Measurements from ENCODE around the gene PLXNA4. TPM values are rescaled to one million over a fixed set of nuclear protein-coding genes. Genes with fewer than 3 reads are reported as not detected.

Gene PLXNA4
- total and polyA plus RNA-seq, 7 experiments from 2014 or later = 0.05 to 31.6 (median 1.1) TPM

GRCh38 chr7:132190683-132191082, 385.6 kb downstream of the PLXNA4 start:
- Mint-ChIP-seq H3K27me3 (peaks cover 0 to 14% (median 2%) of the 10 kb centered on the region in 5 donors), H3K27ac (no peak overlapping the region), H3K9me3 (peaks cover 4 to 31% (median 10%) of the 10 kb centered on the region in 11 donors), H3K4me1 (peaks cover 0 to 2% (median 0%) of the 10 kb centered on the region in 7 donors), H3K36me3 (peaks cover 0 to 10% (median 0%) of the 10 kb centered on the region in 5 donors), H3K4me3 (no peak overlapping the region)
- Histone ChIP-seq H3K36me3 (ENCODE audit: control insufficient read depth in 2 of 3, insufficient read depth in 3 of 3, low read length in 3 of 3) (no peaks in the 10 kb centered on the region), H3K27ac (ENCODE audit: low read depth, low read length) (no peak overlapping the region), H3K27me3 (ENCODE audit: control insufficient read depth in 2 of 2, insufficient read depth in 2 of 2, low read length in 2 of 2) (no peaks in the 10 kb centered on the region), H3K4me3 (ENCODE audit: low read length) (no peak overlapping the region), H3K4me1 (ENCODE audit: control insufficient read depth in 2 of 2, insufficient read depth in 2 of 2, low read length in 2 of 2) (no peaks in the 10 kb centered on the region), H3K9me3 (ENCODE audit: control insufficient read depth in 2 of 3, low read length in 3 of 3) (peaks cover 0 to 8% (median 0%) of the 10 kb centered on the region in 3 experiments)
- DNase-seq = no peak
- ATAC-seq = no peak
- POLR2A ChIA-PET = no interaction called here
- intact Hi-C loops (cut with micrococcal nuclease) = no loop called here
- CTCF ChIA-PET = no interaction called here

- H3K27ac Mint-ChIP-seq = no peak overlapping the region
- Histone ChIP-seq H3K9me3 (ENCODE audit: control insufficient read depth in 2 of 3, low read length in 3 of 3) (peaks cover 0 to 8% (median 0%) of the 10 kb centered on the region in 3 experiments), H3K27me3 (ENCODE audit: control insufficient read depth in 2 of 2, insufficient read depth in 2 of 2, low read length in 2 of 2) (no peaks in the 10 kb centered on the region), H3K36me3 (ENCODE audit: control insufficient read depth in 2 of 3, insufficient read depth in 3 of 3, low read length in 3 of 3) (no peaks in the 10 kb centered on the region), H3K4me3 (ENCODE audit: low read length) (no peak overlapping the region), H3K27ac (ENCODE audit: low read depth, low read length) (no peak overlapping the region), H3K4me1 (ENCODE audit: control insufficient read depth in 2 of 2, insufficient read depth in 2 of 2, low read length in 2 of 2) (no peaks in the 10 kb centered on the region)
- ATAC-seq (no peak), DNase-seq (no peak)
- CTCF ChIA-PET = no interaction called here
- H3K4me1 Mint-ChIP-seq = peaks cover 0 to 2% (median 0%) of the 10 kb centered on the region in 7 donors
- POLR2A ChIA-PET = no interaction called here
- H3K4me3 Mint-ChIP-seq = no peak overlapping the region
- H3K27me3 Mint-ChIP-seq = peaks cover 0 to 14% (median 0%) of the 10 kb centered on the region in 5 donors
- intact Hi-C loops (cut with micrococcal nuclease) = no loop called here
- peaks cover 4 to 31% (median 10%) of the 10 kb centered on the region in 11 donors for H3K9me3 Mint-ChIP-seq
- H3K36me3 Mint-ChIP-seq = peaks cover 0 to 10% (median 0%) of the 10 kb centered on the region in 5 donors
Measured at GRCh38 chr7:132189881-132190280, 386.4 kb downstream of the PLXNA4 start.

- intact Hi-C loops (cut with micrococcal nuclease) = no loop called here
- DNase-seq (no peak), ATAC-seq (no peak)
- peaks cover 0 to 2% (median 0%) of the 10 kb centered on the region in 7 donors for H3K4me1 Mint-ChIP-seq
- no peak overlapping the region for H3K4me3 Mint-ChIP-seq
- ChIA-PET CTCF (no interaction called here), POLR2A (no interaction called here)
- H3K27me3 Mint-ChIP-seq = peaks cover 0 to 14% (median 0%) of the 10 kb centered on the region in 5 donors
- H3K27ac Mint-ChIP-seq = no peak overlapping the region
- H3K9me3 ChIP-seq (ENCODE audit: control insufficient read depth in 2 of 3, low read length in 3 of 3) = peaks cover 0 to 8% (median 0%) of the 10 kb centered on the region in 3 experiments
- no peak overlapping the region for H3K27ac ChIP-seq (ENCODE audit: low read depth, low read length)
- no peaks in the 10 kb centered on the region for H3K36me3 ChIP-seq (ENCODE audit: control insufficient read depth in 2 of 3, insufficient read depth in 3 of 3, low read length in 3 of 3)
- H3K4me3 ChIP-seq (ENCODE audit: low read length) = no peak overlapping the region
- peaks cover 0 to 10% (median 0%) of the 10 kb centered on the region in 5 donors for H3K36me3 Mint-ChIP-seq
- H3K9me3 Mint-ChIP-seq = peaks cover 4 to 31% (median 10%) of the 10 kb centered on the region in 11 donors
- no peaks in the 10 kb centered on the region for H3K4me1 ChIP-seq (ENCODE audit: control insufficient read depth in 2 of 2, insufficient read depth in 2 of 2, low read length in 2 of 2)
- no peaks in the 10 kb centered on the region for H3K27me3 ChIP-seq (ENCODE audit: control insufficient read depth in 2 of 2, insufficient read depth in 2 of 2, low read length in 2 of 2)
Measured at GRCh38 chr7:132187869-132188789, 388.1 kb downstream of the PLXNA4 start.

- no peak overlapping the region for H3K4me3 ChIP-seq (ENCODE audit: low read length)
- ATAC-seq = no peak
- no peak overlapping the region for H3K27ac ChIP-seq (ENCODE audit: low read depth, low read length)
- DNase-seq = no peak
- H3K27ac Mint-ChIP-seq = no peak overlapping the region
- H3K36me3 Mint-ChIP-seq = peaks cover 0 to 10% (median 0%) of the 10 kb centered on the region in 5 donors
- no peaks in the 10 kb centered on the region for H3K27me3 ChIP-seq (ENCODE audit: control insufficient read depth in 2 of 2, insufficient read depth in 2 of 2, low read length in 2 of 2)
- no peaks in the 10 kb centered on the region for H3K36me3 ChIP-seq (ENCODE audit: control insufficient read depth in 2 of 3, insufficient read depth in 3 of 3, low read length in 3 of 3)
- POLR2A ChIA-PET = no interaction called here
- H3K9me3 ChIP-seq (ENCODE audit: control insufficient read depth in 2 of 3, low read length in 3 of 3) = peaks cover 0 to 8% (median 0%) of the 10 kb centered on the region in 3 experiments
- CTCF ChIA-PET = no interaction called here
- H3K4me1 ChIP-seq (ENCODE audit: control insufficient read depth in 2 of 2, insufficient read depth in 2 of 2, low read length in 2 of 2) = no peaks in the 10 kb centered on the region
- peaks cover 4 to 31% (median 10%) of the 10 kb centered on the region in 11 donors for H3K9me3 Mint-ChIP-seq
- no peak overlapping the region for H3K4me3 Mint-ChIP-seq
- peaks cover 0 to 2% (median 0%) of the 10 kb centered on the region in 7 donors for H3K4me1 Mint-ChIP-seq
- intact Hi-C loops (cut with micrococcal nuclease) = no loop called here
- H3K27me3 Mint-ChIP-seq = peaks cover 0 to 14% (median 0%) of the 10 kb centered on the region in 5 donors
Measured at GRCh38 chr7:132187391-132187790, 388.9 kb downstream of the PLXNA4 start.

- Mint-ChIP-seq H3K27ac (no peak overlapping the region), H3K4me1 (no peaks in the 10 kb centered on the region), H3K36me3 (peaks cover 0 to 10% (median 0%) of the 10 kb centered on the region in 5 donors), H3K27me3 (peaks cover 0 to 5% (median 0%) of the 10 kb centered on the region in 5 donors), H3K4me3 (no peak overlapping the region), H3K9me3 (peaks cover 4 to 31% (median 9%) of the 10 kb centered on the region in 11 donors)
- H3K4me3 ChIP-seq (ENCODE audit: low read length) = no peak overlapping the region
- no peaks in the 10 kb centered on the region for H3K27me3 ChIP-seq (ENCODE audit: control insufficient read depth in 2 of 2, insufficient read depth in 2 of 2, low read length in 2 of 2)
- H3K4me1 ChIP-seq (ENCODE audit: control insufficient read depth in 2 of 2, insufficient read depth in 2 of 2, low read length in 2 of 2) = no peaks in the 10 kb centered on the region
- no peak overlapping the region for H3K27ac ChIP-seq (ENCODE audit: low read depth, low read length)
- peaks cover 0 to 8% (median 0%) of the 10 kb centered on the region in 3 experiments for H3K9me3 ChIP-seq (ENCODE audit: control insufficient read depth in 2 of 3, low read length in 3 of 3)
- H3K36me3 ChIP-seq (ENCODE audit: control insufficient read depth in 2 of 3, insufficient read depth in 3 of 3, low read length in 3 of 3) = no peaks in the 10 kb centered on the region
- POLR2A ChIA-PET = no interaction called here
- no peak for ATAC-seq
- intact Hi-C loops (cut with micrococcal nuclease) = no loop called here
- DNase-seq = no peak
- CTCF ChIA-PET = no interaction called here
Measured at GRCh38 chr7:132185150-132185549, 391.1 kb downstream of the PLXNA4 start.

- no peak overlapping the region for H3K4me3 ChIP-seq (ENCODE audit: low read length)
- H3K27me3 Mint-ChIP-seq = no peaks in the 10 kb centered on the region
- CTCF ChIA-PET = no interaction called here
Measured at GRCh38 chr7:132183781-132184380, 392.4 kb downstream of the PLXNA4 start.

More at GRCh38 chr7:132183781-132184380, 392.4 kb downstream of the PLXNA4 start:
- no peak for DNase-seq
- Histone ChIP-seq H3K4me1 (ENCODE audit: control insufficient read depth in 2 of 2, insufficient read depth in 2 of 2, low read length in 2 of 2) (no peaks in the 10 kb centered on the region), H3K9me3 (ENCODE audit: control insufficient read depth in 2 of 3, low read length in 3 of 3) (peaks cover 0 to 8% (median 0%) of the 10 kb centered on the region in 3 experiments), H3K36me3 (ENCODE audit: control insufficient read depth in 2 of 3, insufficient read depth in 3 of 3, low read length in 3 of 3) (no peaks in the 10 kb centered on the region), H3K27ac (ENCODE audit: low read depth, low read length) (no peak overlapping the region), H3K27me3 (ENCODE audit: control insufficient read depth in 2 of 2, insufficient read depth in 2 of 2, low read length in 2 of 2) (no peaks in the 10 kb centered on the region)
- Mint-ChIP-seq H3K36me3 (peaks cover 0 to 10% (median 0%) of the 10 kb centered on the region in 5 donors), H3K4me3 (no peak overlapping the region), H3K27ac (no peak overlapping the region), H3K4me1 (no peaks in the 10 kb centered on the region), H3K9me3 (peaks cover 4 to 30% (median 8%) of the 10 kb centered on the region in 11 donors)
- POLR2A ChIA-PET = no interaction called here
- intact Hi-C loops (cut with micrococcal nuclease) = no loop called here
- no peak for ATAC-seq

Measured in naive thymus-derived CD4-positive, alpha-beta T cell (primary cell).